Sigmoid colon (tissue), 7 donors: ENCODE data around the gene MEIOB. TPM values are rescaled to one million over a fixed set of nuclear protein-coding genes. Genes with fewer than 3 reads are reported as not detected.
"Not testable (repeated sequence)": the region's sequence is repeated elsewhere in the genome, so short reads cannot be mapped to it uniquely, and the experiment has no call there.

Experiments used
- DNase-seq: peaks from one replicate; pipeline ENCODE4 v3.0.0-alpha.2; 2019
- H3K27ac ChIP-seq, 4 donors: fragments of 200-600 bp; sonication (generic); one replicate each; pipeline ENCODE4 v1.5.1; 2016 to 2019; ENCODE audit warnings: mild to moderate bottlenecking in 1 of 4
- H3K27me3 ChIP-seq, 3 donors: fragments of 200-600 bp; sonication (generic); one replicate each; pipeline ENCODE4 v1.5.1; 2019; ENCODE audit warnings: mild to moderate bottlenecking in 1 of 3
- H3K36me3 ChIP-seq, 4 donors: fragments of 200-600 bp; sonication (generic); one replicate each; pipeline ENCODE4 v1.5.1; 2016 to 2019
- H3K4me1 ChIP-seq, 4 donors: fragments of 200-600 bp; sonication (generic); one replicate each; pipeline ENCODE4 v1.5.1; 2017 to 2019
- H3K4me3 ChIP-seq, 4 donors: fragments of 200-600 bp; sonication (generic); one replicate each; pipeline ENCODE4 v1.5.1; 2017 to 2019; ENCODE audit warnings: mild to moderate bottlenecking in 2 of 4, moderate library complexity in 1 of 4
- H3K9me3 ChIP-seq, 4 donors: fragments of 200-600 bp in 3 of 4; sonication (generic) in 3 of 4; one replicate each; pipeline versions ENCODE4 v1.5.1 to v1.6.1; 2013 to 2019
- EP300 ChIP-seq, 4 donors: sonication (generic); formaldehyde crosslinking; IDR thresholded peaks; one replicate each; pipeline ENCODE4 v1.6.1; 2017; ENCODE audit warnings: antibody characterized with exemption in 4 of 4
- POLR2A ChIP-seq, 2 donors: fragments of 450-650 bp; IDR thresholded peaks; one replicate each; pipeline ENCODE4 v1.6.1; 2016; ENCODE audit warnings: antibody characterized with exemption in 2 of 2, mild to moderate bottlenecking in 2 of 2, moderate library complexity in 2 of 2
- POLR2AphosphoS5 ChIP-seq, 4 donors: sonication (generic); formaldehyde crosslinking; IDR thresholded peaks; one replicate each; pipeline ENCODE4 v1.6.1; 2017; ENCODE audit warnings: antibody characterized with exemption in 4 of 4
- WGBS, 2 donors: extraction: QIAGEN DNeasy Blood & Tissue Kit; methylation state at CpG; one replicate each; pipeline ENCODE4 v1.1.7; 2013; 5-methylcytosine and 5-hydroxymethylcytosine counted together
- intact Hi-C: fragments of 100-400 bp; cut with DNase I; formaldehyde crosslinking; loops from one replicate; pipeline ENCODE4 v1.15.1; 2023
- polyA plus RNA-seq, 3 donors: library from polyadenylated mRNA; stranded (reverse); fragments of 200-250 nt; gene quantifications; one replicate each; pipeline ENCODE4 v1.2.3, GENCODE V29; 2013
- total RNA-seq, 4 donors: library from RNA; depleted of rRNA; stranded (reverse); fragments of >200 nt; gene quantifications; one replicate each; pipeline ENCODE4 v1.1.0, GENCODE V29; 2016
- TF ChIP-seq, protein P1 (sequence below), 4 experiments: fragments of 450-650 bp in 3 of 4; fragments of 200-600 bp in 1 of 4; IDR thresholded peaks; one replicate each; pipeline ENCODE4 v1.5.1; 2016 to 2019; ENCODE audit warnings: antibody characterized with exemption in 4 of 4, mild to moderate bottlenecking in 3 of 4, moderate library complexity in 2 of 4
- donor health status: healthy with polysubstance abuse.
- donor health status: Bipolar disorder and iron deficiency.
- donor health status: healthy.

Gene MEIOB
- total and polyA plus RNA-seq, 7 donors, result 0.10 TPM; not detected in 6

DNA sequence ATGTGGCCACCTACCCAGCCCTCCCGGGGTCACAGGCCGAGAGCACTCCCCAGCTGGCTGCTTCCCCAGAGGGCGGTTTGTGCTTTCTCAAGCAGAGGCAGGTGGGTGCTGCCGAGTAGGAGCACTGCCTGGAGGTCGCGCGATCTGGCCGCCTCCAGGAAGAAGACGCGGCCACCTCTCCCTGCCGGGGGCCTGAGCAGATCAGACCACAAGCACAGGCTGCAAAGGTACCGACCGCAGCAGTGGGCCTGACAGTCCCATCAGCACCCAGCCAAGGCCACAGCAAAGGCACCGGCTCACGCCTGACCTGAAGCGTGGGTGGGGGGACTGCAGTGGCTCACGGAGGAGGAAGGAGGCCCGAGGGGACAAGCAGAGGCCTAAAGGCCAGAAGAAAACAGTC lies 63.3 kb downstream of the MEIOB start:
- no peaks in the 10 kb centered on the region for H3K9me3 ChIP-seq
- H3K4me3 ChIP-seq, result no peak overlapping the region
- H3K4me1 ChIP-seq, result peaks cover 0 to 6% (median 0%) of the 10 kb centered on the region in 4 donors
- no peak overlapping the region for H3K27ac ChIP-seq
- no peak for DNase-seq
- TF ChIP-seq POLR2A (IDR thresholded peaks at IDR 0.05) (no peak), POLR2AphosphoS5 (IDR thresholded peaks at IDR 0.05) (no peak), EP300 (IDR thresholded peaks at IDR 0.05) (no peak)
- TF ChIP-seq, protein P1, sequence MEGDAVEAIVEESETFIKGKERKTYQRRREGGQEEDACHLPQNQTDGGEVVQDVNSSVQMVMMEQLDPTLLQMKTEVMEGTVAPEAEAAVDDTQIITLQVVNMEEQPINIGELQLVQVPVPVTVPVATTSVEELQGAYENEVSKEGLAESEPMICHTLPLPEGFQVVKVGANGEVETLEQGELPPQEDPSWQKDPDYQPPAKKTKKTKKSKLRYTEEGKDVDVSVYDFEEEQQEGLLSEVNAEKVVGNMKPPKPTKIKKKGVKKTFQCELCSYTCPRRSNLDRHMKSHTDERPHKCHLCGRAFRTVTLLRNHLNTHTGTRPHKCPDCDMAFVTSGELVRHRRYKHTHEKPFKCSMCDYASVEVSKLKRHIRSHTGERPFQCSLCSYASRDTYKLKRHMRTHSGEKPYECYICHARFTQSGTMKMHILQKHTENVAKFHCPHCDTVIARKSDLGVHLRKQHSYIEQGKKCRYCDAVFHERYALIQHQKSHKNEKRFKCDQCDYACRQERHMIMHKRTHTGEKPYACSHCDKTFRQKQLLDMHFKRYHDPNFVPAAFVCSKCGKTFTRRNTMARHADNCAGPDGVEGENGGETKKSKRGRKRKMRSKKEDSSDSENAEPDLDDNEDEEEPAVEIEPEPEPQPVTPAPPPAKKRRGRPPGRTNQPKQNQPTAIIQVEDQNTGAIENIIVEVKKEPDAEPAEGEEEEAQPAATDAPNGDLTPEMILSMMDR (IDR thresholded peaks at IDR 0.05), result no peak
- intact Hi-C loops, result no loop called here
- no peaks in the 10 kb centered on the region for H3K27me3 ChIP-seq
- WGBS, 2 donors, result 81 to 90% methylated on average over 18 of the region's 18 CpGs
- H3K36me3 ChIP-seq, result peaks cover 14 to 53% (median 21%) of the 10 kb centered on the region in 4 donors

DNA sequence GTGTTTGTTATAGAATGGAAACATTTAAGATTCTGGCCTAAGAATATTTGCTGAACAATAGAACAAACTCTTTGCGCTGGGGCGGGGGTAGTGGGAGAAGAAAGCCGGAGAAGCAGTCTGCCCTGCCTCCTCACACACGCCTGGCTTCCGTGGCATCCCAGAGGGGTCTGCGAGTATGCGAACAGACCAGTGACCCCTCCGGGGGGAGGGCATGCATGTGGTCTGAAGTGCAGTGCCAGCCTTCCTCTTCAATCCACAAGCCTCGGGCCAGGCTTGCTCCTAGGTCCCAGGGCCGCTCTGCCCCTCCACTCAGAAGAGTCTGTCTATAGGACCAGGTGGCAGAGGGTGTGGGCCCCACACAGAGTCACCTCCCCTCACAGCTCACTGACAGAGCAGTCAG lies 64.3 kb downstream of the MEIOB start:
- no peaks in the 10 kb centered on the region for H3K27me3 ChIP-seq
- no peak for DNase-seq
- intact Hi-C loops, result no loop called here
- H3K4me1 ChIP-seq, result peaks cover 0 to 1% (median 0%) of the 10 kb centered on the region in 4 donors
- H3K9me3 ChIP-seq, result no peaks in the 10 kb centered on the region
- no peak overlapping the region for H3K4me3 ChIP-seq
- H3K27ac ChIP-seq, result no peak overlapping the region
- WGBS, 2 donors, result 87 to 94% methylated on average over 10 of the region's 10 CpGs
- peaks cover 14 to 46% (median 21%) of the 10 kb centered on the region in 4 donors for H3K36me3 ChIP-seq
- TF ChIP-seq EP300 (IDR thresholded peaks at IDR 0.05), result no peak
- TF ChIP-seq POLR2AphosphoS5 (IDR thresholded peaks at IDR 0.05), result no peak
- no peak for TF ChIP-seq POLR2A (IDR thresholded peaks at IDR 0.05)
- TF ChIP-seq, protein P1 (IDR thresholded peaks at IDR 0.05), result no peak

DNA sequence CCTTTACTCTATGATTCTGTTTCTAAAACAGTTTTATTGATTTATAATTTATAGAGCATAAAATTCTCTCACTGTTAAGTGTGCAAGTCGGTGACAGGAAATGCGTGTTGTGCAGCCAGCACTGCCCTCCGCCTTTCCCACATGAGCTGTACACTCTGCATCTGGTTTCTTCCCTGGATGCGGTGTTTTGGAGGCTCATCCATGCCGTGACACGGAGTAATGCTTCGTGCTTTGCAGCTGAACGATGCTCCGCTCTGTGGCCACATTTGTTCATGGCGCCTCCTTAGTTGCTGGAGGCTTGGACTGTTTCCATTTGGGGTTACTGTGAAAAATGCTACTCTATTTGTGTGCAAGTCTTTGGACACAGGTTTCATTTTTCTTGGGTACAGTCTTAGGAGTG lies 71.3 kb downstream of the MEIOB start:
- DNase-seq, result peak; percentile 44
- Histone ChIP-seq H3K36me3 (peaks cover 0 to 4% (median 0%) of the 10 kb centered on the region in 4 donors), H3K4me1 (no peaks in the 10 kb centered on the region), H3K27ac (no peak overlapping the region), H3K27me3 (no peaks in the 10 kb centered on the region), H3K9me3 (no peaks in the 10 kb centered on the region), H3K4me3 (no peak overlapping the region)
- TF ChIP-seq POLR2A (IDR thresholded peaks at IDR 0.05) (no peak), POLR2AphosphoS5 (IDR thresholded peaks at IDR 0.05) (no peak), EP300 (IDR thresholded peaks at IDR 0.05) (no peak)
- TF ChIP-seq, protein P1 (IDR thresholded peaks at IDR 0.05), result no peak
- 79 to 82% methylated on average over 10 of the region's 10 CpGs for WGBS, 2 donors
- intact Hi-C loops, result no loop called here

DNA sequence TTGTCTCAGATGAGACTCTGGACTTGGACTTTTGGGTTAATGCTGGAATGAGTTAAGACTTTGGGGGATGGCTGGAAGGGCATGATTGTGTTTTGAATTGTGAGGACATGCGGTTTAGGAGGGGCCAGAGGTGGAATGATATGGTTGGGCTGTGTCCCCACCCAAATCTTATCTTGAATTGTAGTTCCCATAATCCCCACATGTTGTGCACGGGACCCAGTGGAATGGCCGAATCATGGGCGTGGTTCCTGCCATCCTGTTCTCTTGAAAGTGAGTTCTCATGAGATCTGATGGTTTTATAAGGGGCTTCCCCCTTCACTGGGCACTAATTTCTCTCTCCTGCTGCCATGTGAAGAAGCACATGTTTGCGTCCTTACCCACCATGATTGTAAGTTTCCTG lies 72.7 kb downstream of the MEIOB start:
- H3K27ac ChIP-seq, DNase-seq, H3K9me3 ChIP-seq, H3K36me3 ChIP-seq, H3K4me1 ChIP-seq, intact Hi-C loops, H3K4me3 ChIP-seq, H3K27me3 ChIP-seq: not testable (repeated sequence)
- WGBS, 2 donors, result 72 to 86% methylated on average over 5 of the region's 5 CpGs

DNA sequence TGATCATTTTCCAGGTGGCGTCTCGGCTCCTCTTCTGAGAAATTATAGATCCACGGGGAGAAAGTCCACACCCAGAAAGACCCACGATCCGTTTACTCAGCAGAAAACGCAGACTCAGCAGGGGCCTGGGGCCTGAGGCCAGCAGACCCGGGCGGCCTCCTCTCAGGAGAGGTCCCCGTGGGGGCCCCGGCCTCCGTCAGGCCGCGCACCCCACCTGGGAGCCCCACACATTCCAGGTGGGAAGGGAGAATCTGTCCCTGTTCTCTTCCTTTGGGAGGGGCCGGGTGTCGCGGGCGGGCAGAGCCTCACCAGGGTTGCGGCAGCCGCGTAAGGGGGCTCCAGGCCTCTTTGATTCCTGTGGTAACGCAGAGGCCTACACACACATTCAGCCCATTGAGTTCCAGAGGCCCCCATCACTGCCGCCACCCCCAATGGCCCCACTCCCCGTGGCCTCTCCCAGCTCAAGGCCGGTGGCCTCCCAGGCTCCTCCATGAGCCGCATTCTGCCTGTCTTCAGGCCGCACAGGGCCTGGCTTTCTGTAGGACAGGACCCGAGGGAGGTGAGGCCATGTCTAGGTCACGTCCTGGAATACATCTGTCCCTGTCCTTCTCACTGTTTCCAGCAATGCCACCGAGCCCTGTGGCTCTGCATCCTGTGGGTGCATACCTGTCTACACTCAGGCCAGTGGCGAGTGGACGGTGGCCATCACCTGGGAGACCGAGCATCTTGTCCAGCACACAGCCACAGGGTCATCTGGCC lies 76.9 kb downstream of the MEIOB start:
- TF ChIP-seq POLR2A (IDR thresholded peaks at IDR 0.05), result no peak
- TF ChIP-seq, protein P1 (IDR thresholded peaks at IDR 0.05), result no peak
- no peak for TF ChIP-seq POLR2AphosphoS5 (IDR thresholded peaks at IDR 0.05)
- no peak for TF ChIP-seq EP300 (IDR thresholded peaks at IDR 0.05)
- no peak overlapping the region for H3K27ac ChIP-seq
- no peaks in the 10 kb centered on the region for H3K9me3 ChIP-seq
- peaks cover 0 to 15% (median 0%) of the 10 kb centered on the region in 4 donors for H3K36me3 ChIP-seq
- H3K4me3 ChIP-seq, result no peak overlapping the region
- intact Hi-C loops, result no loop called here
- H3K27me3 ChIP-seq, result no peaks in the 10 kb centered on the region
- no peak for DNase-seq
- H3K4me1 ChIP-seq, result no peaks in the 10 kb centered on the region
- WGBS, 2 donors, result 83 to 85% methylated on average over 32 of the region's 32 CpGs
